Smooth muscle cell (in vitro differentiated cells): Measurements from ENCODE around the gene CNTF. TPM values are rescaled to one million over a fixed set of nuclear protein-coding genes. Genes with fewer than 3 reads are reported as not detected.

ENCODE experiments used
- DNase-seq: peaks from one replicate; lab custom pipeline; 2025; ENCODE audit not compliant: unreplicated experiment; lab: John Stamatoyannopoulos, UW
- H2AFZ ChIP-seq: fragments of 200-600 bp; sonication (generic); 2 replicates; pipeline ENCODE4 v1.6.0; 2016; ENCODE audit warnings: antibody characterized with exemption, low read depth, mild to moderate bottlenecking
- H3F3A ChIP-seq: fragments of 200-600 bp; sonication (generic); 2 replicates; pipeline ENCODE4 v1.6.0; 2017; ENCODE audit warnings: antibody characterized with exemption, low read depth
- H3K27ac ChIP-seq: fragments of 200-600 bp; sonication (generic); 2 replicates; pipeline ENCODE4 v1.5.1; 2016; ENCODE audit warnings: low read depth, mild to moderate bottlenecking
- H3K27me3 ChIP-seq: fragments of 200-600 bp; sonication (generic); 2 replicates; pipeline ENCODE4 v1.6.1; 2016; ENCODE audit warnings: low read depth, mild to moderate bottlenecking
- H3K36me3 ChIP-seq: fragments of 200-600 bp; sonication (generic); 2 replicates; pipeline ENCODE4 v1.5.1; 2016; ENCODE audit warnings: low read depth
- H3K4me1 ChIP-seq: fragments of 200-600 bp; sonication (generic); 2 replicates; pipeline ENCODE4 v1.5.1; 2016; ENCODE audit warnings: low read depth
- H3K4me2 ChIP-seq: fragments of 200-600 bp; sonication (generic); 2 replicates; pipeline ENCODE4 v1.6.0; 2016; ENCODE audit warnings: mild to moderate bottlenecking
- H3K4me3 ChIP-seq: fragments of 200-600 bp; sonication (generic); 2 replicates; pipeline ENCODE4 v1.5.1; 2016; ENCODE audit warnings: mild to moderate bottlenecking
- H3K79me2 ChIP-seq: fragments of 200-600 bp; sonication (generic); 2 replicates; pipeline ENCODE4 v1.6.0; 2016; ENCODE audit warnings: low read depth, mild to moderate bottlenecking
- H3K9ac ChIP-seq: fragments of 200-600 bp; sonication (generic); 2 replicates; pipeline ENCODE4 v1.6.0; 2016; ENCODE audit warnings: low read depth
- H3K9me3 ChIP-seq: fragments of 200-600 bp; sonication (generic); replicated peaks from 2 replicates; pipeline ENCODE4 v1.5.1; 2016; ENCODE audit warnings: low read depth
- H4K20me1 ChIP-seq: fragments of 200-600 bp; sonication (generic); 2 replicates; pipeline ENCODE4 v1.6.0; 2016; ENCODE audit warnings: low read depth
- WGBS: methylation state at CpG from one replicate; pipeline ENCODE4 v1.1.7; 2016; ENCODE audit warnings: low lambda C conversion rate; 5-methylcytosine and 5-hydroxymethylcytosine counted together
- polyA plus RNA-seq: library from polyadenylated mRNA; unstranded; fragments of >200 nt; fragmentation: Nextera tagmentation; extraction: Ambion mirVana; gene quantifications from 2 replicates; pipeline ENCODE4 v1.2.1, GENCODE V29; 2016
- total RNA-seq: library from RNA; depleted of rRNA; stranded (reverse); fragments of >200 nt; gene quantifications from 2 replicates; pipeline ENCODE4 v1.2.3, GENCODE V29; 2014
- TF ChIP-seq, protein P1 (sequence below): fragments of 200-600 bp; sonication (generic); IDR thresholded peaks from 2 replicates; pipeline ENCODE4 v1.5.1; 2017; ENCODE audit warnings: borderline replicate concordance, mild to moderate bottlenecking, antibody characterized with exemption; ENCODE audit not compliant: insufficient read depth, poor library complexity, severe bottlenecking

The CNTF gene
- total and polyA plus RNA-seq, 2 experiments from 2014 or later: 0.66 to 2.2 TPM

DNA sequence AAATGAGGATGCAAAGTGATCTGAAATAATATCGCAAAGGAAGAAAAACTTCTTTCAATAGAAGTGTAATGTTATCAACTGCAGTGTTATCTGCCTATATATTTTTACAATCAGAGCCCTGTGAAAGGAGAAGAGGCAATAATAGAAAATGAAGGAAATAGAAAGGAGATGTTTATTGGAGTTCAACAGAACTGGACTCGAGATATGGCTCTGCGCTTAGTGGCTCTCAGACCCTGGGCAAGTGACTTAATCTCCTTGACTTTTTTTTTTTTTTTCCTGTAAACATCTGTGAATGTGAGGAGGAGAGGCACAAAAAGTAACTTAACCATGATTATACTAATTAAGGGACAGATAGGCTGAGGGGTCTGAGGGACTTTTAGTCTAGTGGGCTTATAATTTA lies 18.9 kb downstream of the CNTF start:
- H3K9me3 ChIP-seq: no peaks in the 10 kb centered on the region
- 84% methylated on average over 3 of the region's 3 CpGs for WGBS
- H3K27ac ChIP-seq: no peak overlapping the region
- no peaks in the 10 kb centered on the region for H3K36me3 ChIP-seq
- H2AFZ ChIP-seq: no peak overlapping the region
- H3K4me2 ChIP-seq: no peak overlapping the region
- H3K9ac ChIP-seq: no peak overlapping the region
- TF ChIP-seq, protein P1, sequence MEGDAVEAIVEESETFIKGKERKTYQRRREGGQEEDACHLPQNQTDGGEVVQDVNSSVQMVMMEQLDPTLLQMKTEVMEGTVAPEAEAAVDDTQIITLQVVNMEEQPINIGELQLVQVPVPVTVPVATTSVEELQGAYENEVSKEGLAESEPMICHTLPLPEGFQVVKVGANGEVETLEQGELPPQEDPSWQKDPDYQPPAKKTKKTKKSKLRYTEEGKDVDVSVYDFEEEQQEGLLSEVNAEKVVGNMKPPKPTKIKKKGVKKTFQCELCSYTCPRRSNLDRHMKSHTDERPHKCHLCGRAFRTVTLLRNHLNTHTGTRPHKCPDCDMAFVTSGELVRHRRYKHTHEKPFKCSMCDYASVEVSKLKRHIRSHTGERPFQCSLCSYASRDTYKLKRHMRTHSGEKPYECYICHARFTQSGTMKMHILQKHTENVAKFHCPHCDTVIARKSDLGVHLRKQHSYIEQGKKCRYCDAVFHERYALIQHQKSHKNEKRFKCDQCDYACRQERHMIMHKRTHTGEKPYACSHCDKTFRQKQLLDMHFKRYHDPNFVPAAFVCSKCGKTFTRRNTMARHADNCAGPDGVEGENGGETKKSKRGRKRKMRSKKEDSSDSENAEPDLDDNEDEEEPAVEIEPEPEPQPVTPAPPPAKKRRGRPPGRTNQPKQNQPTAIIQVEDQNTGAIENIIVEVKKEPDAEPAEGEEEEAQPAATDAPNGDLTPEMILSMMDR: no peak
- no peaks in the 10 kb centered on the region for H4K20me1 ChIP-seq
- no peaks in the 10 kb centered on the region for H3F3A ChIP-seq
- H3K4me1 ChIP-seq: no peaks in the 10 kb centered on the region
- no peak overlapping the region for H3K4me3 ChIP-seq
- DNase-seq: no peak
- no peaks in the 10 kb centered on the region for H3K79me2 ChIP-seq
- H3K27me3 ChIP-seq: no peaks in the 10 kb centered on the region

DNA sequence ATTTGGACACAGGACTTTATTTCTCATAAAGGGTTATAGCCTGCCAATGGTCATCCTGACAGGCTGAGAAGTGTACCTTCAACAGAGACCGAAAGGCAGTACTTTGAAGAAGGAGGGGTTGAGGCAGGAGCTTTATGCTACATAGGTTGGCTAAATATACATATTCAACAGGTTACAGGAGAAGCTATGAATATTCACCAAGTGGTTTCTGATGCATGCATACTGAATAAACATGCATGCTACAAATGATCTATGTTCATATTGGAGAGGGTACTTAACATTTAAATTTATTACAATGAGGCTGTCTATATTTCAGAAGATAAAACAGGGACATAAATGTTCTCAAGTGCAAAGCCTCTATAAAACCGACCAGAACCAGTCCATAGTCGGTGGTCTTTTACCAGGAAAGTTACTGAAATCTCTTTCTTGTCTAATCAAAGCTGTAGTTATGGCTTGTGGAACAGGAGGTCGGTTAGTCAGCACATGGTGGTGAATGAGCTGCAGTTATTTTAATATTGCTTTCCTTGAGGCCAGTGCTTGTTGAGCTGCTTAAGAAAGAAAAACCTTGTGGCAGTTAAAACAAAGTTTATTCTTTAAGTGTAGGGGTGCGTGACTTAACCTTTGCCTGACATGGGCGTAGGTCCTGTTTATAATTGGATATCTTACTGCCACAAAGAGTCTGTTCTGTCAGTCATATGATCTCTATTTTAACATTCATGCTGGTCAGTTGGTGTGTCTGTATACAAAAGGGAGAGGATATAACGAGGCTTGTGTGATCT lies 19.5 kb downstream of the CNTF start:
- no peak for DNase-seq
- WGBS: 77% methylated on average over 7 of the region's 7 CpGs
- TF ChIP-seq, protein P1: no peak

DNA sequence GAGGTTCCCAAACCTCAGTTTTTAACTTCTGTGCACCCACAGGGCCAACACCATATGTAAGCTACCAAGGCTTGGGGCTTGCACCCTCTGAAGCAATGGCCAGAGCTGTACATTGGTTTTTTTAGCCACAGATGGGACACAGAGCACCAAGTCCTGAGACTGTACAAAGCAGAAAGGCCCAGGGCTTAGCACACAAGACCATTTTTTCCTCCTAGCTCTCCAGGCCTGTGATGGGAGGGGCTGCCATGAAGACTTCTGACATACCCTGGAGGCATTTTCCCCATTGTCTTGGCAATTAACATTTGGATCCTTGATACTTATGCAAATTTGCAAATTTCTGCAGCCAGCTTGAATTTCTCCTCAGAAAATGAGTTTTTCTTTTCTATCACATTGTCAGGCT lies 23.4 kb downstream of the CNTF start:
- DNase-seq: no peak
- H3K4me3 ChIP-seq: no peak overlapping the region
- no peaks in the 10 kb centered on the region for H3K79me2 ChIP-seq
- no peak overlapping the region for H3K27ac ChIP-seq
- TF ChIP-seq, protein P1: no peak
- H4K20me1 ChIP-seq: no peaks in the 10 kb centered on the region
- H3K9ac ChIP-seq: no peak overlapping the region
- H3K27me3 ChIP-seq: no peaks in the 10 kb centered on the region
- no peaks in the 10 kb centered on the region for H3F3A ChIP-seq
- H3K9me3 ChIP-seq: no peaks in the 10 kb centered on the region
- no peaks in the 10 kb centered on the region for H3K4me1 ChIP-seq
- no peak overlapping the region for H2AFZ ChIP-seq
- H3K36me3 ChIP-seq: no peaks in the 10 kb centered on the region
- no peak overlapping the region for H3K4me2 ChIP-seq

More for the DNA sequence above, 19.5 kb downstream of the CNTF start:
- no peaks in the 10 kb centered on the region for H3K9me3 ChIP-seq
- no peaks in the 10 kb centered on the region for H4K20me1 ChIP-seq
- H3F3A ChIP-seq: no peaks in the 10 kb centered on the region
- no peaks in the 10 kb centered on the region for H3K27me3 ChIP-seq
- H2AFZ ChIP-seq: no peak overlapping the region
- H3K4me3 ChIP-seq: no peak overlapping the region
- H3K9ac ChIP-seq: no peak overlapping the region
- no peak overlapping the region for H3K27ac ChIP-seq
- no peaks in the 10 kb centered on the region for H3K4me1 ChIP-seq
- no peaks in the 10 kb centered on the region for H3K79me2 ChIP-seq
- no peak overlapping the region for H3K4me2 ChIP-seq
- H3K36me3 ChIP-seq: no peaks in the 10 kb centered on the region
